Midbrain (tissue), 1 donor: Measurements from ENCODE around the gene NAGA.
"Not testable (repeated sequence)": the region's sequence is repeated elsewhere in the genome, so short reads cannot be mapped to it uniquely, and the experiment has no call there.

Experiments
- DNase-seq: peaks from one replicate; lab custom pipeline; 2025; lab: John Stamatoyannopoulos, UW

NAGA gene

DNA sequence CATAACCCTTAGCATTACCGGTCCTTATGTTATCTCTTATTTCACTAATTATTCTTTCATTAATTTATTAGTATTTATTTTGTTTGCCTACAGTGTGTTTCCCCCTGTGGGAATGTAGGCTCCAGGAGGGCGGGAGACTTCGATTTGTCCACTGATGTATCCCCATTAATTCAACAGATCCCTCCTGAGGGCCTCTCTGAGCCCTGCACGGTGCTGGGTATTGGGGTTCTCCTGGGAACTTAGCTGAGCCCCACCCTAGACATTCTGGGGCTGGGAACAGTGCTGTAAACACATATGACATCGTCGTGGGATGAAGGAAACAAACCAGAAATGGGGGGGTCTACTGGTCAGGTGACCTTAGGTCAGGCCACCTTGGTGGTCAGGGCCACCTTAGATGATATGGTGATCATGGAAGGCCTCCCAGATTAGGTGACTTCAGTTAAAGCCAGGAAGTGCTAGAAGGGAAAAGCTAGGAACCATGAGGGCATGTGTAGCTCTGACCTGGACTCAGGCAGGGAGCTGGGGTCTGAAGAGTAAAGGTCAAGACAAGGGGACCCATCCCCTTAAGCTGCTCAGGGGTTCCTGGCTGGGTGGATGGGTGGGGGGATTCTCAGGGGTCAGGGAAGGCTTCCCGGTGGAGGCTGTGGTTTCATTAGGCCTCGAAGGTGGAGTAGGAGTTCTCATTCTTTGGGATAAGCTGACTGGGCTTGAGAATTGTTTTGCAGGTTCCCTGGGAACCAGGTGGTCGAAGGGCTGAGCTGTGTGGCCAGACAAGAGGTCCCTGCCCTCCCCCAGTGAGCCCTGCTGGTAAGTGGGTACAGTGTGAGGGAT is 4.4 kb upstream of the NAGA start:
- DNase-seq, result no peak

DNA sequence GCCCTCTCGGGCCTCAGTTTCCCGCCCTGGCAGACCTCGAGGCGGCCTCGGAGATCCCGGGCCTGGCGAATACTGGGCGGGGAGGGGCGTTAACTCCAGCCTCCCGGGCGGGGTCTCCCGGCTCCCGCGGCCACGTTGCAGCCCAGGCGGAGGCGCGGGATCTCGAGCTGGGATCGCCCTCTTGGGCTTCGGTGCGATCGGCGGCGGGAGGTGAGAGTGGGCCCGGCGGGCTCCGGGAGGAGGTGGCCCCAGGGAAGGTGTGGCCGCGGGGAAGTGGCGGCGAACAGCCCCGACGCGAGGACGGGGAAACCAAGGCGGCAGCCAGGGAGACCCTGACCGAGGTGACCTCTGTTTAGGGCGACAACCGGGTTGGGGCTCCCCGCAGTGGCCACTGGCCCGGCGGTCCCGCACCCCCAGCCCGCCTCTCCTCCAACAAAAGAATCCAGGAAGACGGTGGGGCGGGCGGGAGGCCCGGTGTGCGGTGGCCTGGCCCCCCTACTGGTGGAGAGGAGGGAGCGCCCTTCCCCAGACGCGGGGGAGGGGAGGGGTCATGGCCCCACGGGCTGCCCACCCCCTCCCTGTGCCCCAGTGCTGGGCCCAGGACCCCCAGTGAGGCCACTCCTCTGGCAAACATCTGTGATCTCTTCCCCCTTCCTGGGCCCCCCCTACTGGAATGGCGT is 3.7 kb upstream of the NAGA start, which contains the start of gene PHETA2:
Gene PHETA2, plus strand, starts transcription at position 117 of the 680 bp plus-strand sequence. CDS start 3,046 bp downstream, outside the sequence.
- no peak for DNase-seq

DNA sequence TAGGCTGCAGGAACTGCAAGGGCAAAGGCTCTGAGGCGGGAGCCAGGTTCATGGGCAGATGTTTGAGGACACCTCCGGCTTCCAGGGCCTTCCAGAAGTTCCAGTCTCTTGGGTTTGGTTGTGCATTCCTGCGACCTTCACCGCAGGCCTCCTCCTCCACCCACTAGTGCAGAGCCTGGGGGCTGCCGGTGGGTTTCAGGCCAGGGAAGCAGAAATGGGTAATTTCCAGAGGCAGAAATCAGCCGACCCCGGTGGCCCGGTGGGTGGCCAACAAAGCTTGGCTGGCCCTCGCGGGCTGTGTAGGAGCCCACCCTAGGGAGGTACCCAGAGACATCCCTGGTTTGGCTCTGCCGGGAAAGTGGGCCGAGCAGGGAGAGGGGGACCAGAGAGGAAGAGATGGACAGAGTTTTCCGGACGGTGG is 3.0 kb upstream of the NAGA start:
- no peak for DNase-seq

DNA sequence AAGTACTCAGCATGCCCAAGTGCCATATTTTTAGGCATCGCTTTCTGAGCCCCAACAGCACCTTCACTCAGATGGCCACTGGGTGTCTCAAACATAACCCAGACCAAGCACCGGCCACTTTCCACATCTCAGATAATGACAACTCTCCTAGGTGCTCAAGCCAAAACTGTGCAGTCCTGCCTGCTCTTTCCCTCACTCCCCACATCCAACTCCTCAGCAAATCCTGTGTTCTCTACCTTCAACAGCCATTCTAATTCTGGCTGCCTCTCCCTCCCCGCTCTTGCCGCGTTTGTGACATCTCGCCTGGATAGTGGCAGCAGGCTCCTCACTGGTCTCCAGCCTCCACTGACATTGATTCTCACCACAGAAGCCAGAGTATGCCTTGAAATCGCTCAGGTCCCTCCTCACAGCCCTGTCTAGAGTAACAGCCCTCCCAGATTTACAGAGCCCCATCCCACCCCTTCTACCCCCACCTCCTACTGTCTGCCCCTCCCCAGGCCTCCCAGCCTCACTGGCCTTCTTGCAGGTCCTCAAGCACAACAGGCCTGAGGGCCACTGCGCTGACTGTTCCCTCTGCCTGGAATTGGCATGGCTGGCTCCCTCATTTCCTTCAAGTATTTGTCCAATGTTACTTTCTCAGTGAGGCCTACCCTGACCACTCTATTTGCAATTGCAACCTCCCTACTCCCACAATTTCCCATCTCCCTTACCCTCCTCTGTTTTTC is 2.2 kb upstream of the NAGA start:
- DNase-seq, result no peak

DNA sequence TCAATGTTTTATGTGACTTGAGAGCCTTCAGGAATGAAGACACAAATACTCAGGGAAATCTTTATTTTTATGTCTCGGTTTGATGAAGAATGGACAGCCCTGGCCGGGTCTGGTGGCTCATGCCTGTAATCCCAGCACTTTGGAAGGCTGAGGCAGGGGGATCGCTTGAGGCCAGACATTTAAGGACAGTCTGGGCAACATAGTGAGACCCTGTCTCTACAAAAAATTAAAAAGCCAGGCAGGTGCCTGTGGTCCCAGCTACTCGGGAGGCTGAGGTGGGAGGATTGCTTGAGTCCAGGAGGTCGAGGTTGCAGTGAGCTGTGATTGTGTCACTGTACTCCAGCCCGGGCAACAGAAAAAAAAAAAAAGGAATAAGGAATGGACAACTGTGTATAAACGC is 896 bp upstream of the NAGA start:
- not testable (repeated sequence) for DNase-seq

DNA sequence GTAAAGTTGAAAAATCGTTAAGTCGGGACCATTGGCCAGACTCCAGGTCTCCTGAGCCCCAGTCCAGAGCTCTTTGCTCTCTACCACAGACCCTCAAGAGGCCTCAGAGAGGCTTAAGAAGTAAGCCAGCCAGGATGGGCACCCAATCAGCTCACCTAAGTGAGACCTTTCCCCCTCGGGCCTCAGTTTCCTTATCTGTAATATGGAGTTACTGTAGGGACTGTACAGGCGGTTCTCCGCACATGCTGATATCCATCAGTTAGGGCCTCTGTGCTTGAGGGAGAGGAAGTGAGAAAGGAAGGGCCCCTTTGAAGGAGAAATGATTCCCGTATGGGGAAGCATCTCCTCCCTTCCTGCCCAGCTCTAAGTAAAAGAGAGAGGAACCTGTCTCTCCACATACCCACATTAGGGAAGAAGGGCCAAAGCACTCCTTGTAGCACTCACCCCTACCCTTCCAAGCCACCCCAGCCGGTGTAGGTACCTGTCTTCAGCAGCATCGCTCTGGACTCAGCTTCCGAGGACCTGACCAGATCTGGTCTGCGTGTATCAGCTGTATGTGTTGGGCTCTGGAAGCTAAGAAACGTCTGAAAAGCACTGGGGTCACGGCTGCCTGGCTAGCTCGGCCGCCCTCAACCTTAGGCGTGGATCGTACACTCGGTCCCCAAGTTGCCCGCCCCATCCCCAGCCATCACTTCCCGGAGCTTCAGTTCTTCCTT is 653 bp downstream of the NAGA start:
- DNase-seq, result no peak

DNA sequence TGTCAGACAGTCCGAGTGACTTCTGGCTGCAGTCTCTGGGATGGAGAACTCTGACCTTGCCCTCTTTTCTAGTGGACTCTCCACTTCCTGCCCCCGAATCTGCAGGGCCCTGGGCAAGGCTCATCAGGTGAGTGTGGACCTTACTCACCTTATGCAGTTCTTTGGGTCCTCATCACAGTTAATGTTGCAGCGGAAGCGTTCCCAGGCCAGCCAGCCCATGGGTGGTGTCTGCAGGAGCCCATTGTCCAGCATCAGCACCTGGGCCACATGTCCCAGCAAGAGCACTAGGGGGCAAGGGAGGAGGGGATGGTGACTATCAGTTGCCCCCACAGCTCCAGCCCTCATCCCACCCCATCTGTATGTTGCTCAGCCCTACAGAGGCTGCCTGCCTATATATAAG is 2.3 kb downstream of the NAGA start:
- no peak for DNase-seq

DNA sequence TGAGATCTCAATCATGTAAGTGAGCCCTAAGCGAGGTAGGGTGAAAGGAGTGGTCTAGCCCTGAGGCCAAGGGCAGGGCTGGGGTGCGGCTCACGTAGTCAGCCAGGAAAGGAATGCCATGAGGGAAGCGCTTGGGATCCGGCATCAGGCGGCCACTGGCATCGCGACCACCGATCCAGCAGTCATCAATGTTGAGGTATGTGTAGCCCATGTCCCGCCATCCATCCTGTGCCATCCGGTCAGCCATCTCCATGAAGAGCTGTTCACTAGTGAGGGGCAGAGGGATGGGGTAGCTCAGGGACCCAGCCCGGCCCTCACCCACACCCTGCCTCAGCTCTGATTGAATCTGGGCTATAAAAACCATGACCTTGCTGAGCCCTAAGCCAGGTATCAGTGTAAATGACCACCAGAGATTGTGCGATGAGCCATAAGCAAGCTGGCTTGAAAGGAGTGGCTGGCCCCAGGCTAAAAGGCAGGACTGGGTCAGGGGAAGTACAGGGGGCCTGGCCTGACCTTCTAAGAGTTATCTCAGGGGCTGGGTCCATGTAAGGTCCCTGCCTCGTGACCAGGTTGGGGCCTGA is 2.9 kb downstream of the NAGA start:
- DNase-seq, result no peak

DNA sequence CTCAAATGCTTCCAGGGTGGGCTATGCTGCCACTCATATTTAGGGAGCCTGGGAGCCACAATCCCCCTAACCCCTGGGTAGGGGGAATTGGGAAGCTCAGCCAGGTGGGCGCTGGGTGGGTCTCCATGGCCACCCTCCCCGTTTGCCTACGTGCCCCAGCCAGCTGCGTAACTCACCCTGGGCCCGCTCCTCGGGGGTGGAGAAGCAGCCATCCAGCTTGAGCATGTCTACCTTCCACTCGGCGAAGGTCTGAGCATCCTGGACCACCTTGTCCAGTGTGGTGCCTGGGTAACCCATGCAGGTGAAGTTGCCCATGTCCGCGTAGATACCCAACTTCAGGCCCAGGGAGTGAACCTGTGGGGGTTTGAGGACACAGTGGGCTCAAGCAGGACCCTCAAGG is 3.7 kb downstream of the NAGA start:
- DNase-seq, result no peak

DNA sequence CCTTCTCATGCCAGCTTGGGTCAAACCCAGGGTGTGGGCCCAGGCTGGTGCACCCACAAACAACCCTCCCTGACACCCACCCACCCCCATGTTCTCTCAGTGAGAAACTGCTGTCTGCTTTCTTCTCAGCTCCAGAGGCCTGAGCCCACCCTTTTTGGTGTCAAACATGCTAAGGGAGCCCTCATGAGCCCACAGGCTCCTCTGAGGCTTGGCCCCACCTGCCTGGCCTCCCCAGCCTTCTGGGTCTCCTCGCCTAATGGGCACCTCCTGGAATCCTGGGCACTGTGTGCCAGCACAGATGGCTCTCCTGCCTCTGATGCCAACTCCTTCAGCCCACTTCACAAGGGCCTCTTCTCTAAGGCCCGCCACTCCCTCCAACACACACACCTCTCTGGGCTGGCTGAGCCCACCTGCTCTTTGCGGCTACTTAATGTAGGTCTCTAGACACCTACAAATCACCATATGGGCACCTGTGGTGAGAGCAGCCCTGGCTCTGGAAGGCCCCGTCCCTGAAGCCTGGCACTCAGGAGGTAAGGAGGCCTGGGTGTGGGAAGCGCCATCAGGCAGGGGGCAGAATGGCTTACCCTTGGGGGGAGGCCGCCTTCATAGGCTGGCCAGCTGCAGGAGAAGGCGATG is 4.4 kb downstream of the NAGA start:
- no peak for DNase-seq

DNA sequence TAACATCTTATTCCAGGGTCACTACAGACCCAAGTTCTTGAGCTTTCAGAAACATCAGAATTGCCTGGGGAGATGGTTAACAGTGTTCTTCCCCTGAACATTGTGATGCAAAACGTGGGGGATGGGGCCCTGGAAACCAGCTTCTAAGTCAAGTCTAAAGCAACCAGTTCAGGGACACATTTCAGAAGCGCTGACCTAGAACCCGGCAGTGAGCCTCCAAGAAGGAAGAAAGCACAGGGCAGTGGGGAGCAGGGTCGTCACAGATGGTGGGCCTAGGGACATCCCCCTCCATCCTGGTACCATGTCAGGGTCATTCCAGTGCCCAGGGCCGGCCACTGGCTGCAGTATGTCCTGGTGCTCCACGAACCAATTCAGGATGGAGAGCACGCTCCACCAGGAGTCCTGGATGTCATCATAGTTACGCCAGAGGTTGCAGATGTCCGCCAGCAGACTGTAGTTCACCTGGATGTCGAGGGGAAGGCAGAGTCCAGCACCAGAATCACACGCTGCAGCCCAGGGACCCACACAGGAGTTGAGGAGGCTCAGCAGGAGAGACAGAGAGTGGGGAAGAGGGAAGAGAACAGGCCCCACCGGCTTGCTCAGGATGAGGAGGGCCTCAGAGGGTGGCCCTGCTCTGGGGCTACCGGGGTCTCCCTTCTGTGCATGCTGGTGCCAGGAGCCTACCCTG is 5.0 kb downstream of the NAGA start:
- no peak for DNase-seq

DNA sequence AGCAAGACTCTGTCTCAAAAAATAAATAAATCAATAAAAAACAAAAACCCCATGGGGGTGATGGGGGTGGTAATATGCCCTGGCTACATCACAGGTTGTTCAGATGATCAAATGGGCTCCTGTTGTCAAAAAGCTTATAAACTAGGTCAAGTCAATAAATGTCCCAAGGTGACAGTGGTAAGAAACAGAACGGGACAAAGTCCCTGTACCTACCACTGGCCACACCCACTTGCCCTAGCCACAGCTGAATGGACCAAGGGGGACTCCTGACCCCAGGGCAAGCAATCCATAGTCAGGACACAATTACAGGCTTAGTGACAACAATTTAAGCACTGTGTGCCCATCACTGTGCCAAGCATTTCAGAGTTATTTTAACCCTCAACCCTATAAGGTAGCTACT is 6.0 kb downstream of the NAGA start:
- no peak for DNase-seq

DNA sequence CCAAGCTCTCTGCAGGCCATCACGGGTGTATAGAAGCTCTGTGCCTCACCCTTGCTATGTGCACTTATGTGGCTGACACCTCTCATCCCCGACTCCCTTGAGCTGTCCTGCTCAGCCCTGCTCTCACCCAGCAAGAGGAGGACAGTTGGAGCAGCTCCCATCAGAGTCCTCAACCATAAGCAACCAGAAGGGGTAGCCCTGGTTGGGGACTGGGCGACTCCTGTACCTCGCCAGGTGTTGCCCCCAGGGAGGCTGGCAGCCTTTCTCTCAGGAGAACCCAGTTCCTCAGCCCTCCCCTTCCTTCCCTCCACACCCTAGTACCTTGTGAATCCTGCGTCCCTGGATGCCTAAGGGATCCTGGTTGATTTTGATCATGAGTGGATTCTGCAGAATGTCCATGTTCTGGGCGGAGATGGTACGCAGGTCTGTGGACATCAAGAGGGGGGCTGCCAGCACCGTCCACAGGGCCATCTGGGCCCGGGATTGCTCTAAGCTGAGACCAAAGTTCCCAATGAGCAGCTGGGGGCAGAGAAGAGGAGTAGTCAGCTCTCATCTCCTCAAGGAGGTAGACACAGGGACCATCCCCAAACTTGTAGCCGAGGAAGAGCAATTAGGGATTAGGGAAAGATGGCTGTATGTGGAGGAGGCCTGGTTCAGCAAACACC is 8.0 kb downstream of the NAGA start:
- DNase-seq, result no peak

DNA sequence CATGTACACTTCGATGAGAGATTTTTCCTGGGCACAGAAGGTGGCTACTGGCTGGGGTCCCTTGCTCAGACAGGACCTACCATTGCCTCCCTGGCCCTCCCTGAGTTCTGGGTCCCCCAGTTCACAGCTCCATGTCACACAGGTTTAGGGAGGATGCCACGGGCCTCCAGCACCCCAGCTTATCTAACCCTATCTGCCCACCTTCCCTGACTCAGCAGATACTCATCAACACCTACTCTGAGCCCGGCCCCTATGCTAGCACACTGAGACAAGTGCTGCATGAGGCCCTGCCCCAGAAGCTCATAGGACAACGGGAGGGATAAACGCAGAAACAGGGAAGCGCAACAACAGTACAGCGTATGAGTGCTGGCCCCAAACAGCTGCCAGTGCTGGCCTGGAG is 9.6 kb downstream of the NAGA start:
- no peak for DNase-seq

DNA sequence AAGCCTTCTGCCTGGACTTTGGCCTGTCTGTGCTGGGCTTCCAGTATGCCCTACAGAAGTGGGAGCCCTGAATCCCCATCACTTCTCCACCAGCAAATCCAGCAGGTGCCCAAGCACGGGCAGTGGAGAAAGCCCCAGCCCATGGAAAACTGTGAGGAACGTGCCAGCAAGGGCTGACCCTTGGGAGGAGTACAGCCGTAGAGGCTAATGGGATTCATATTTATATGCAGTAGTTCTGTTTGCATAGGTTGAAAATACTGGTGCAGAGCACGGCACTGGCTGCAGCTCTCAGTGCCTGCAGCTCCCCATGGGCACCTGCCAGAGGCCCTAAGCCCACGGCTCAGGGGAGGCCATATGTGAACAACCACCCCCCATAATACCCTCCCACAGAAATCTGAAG is 10.1 kb downstream of the NAGA start:
- DNase-seq, result no peak

DNA sequence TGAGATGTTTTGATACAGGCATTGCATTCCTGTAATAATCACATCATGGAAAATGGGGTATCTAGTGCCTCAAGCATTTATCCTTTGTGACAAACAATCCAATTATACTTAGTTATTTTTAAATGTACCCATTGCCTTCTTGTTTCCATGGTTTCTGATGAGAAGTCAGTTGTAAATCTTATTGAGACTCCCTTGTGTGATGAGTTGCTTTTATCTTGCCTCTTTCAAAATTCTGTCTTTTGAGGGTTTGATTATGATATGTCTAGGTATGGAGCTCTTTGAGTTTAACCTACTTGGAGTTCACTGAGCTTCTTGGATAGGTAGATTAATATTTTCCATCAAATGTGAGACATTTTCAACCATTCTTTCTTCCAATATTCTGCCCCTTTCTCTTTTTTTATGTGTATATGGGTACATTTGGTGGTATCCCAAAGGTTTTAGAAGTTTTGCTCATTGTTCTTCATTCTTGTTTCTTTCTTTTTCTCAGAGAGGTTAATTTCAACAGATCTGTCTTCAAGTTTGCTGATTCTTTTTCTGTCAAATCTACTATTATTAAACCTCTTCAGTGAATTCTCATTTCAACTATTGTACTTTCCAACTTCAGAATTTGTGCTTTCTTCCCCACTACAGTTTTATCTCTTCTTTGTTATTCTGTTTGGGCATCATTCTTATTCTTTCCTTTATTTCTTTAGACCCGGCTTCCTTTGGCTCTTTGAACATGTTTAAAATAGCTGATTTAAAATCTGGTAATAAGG is 13.7 kb downstream of the NAGA start:
- DNase-seq, result no peak

DNA sequence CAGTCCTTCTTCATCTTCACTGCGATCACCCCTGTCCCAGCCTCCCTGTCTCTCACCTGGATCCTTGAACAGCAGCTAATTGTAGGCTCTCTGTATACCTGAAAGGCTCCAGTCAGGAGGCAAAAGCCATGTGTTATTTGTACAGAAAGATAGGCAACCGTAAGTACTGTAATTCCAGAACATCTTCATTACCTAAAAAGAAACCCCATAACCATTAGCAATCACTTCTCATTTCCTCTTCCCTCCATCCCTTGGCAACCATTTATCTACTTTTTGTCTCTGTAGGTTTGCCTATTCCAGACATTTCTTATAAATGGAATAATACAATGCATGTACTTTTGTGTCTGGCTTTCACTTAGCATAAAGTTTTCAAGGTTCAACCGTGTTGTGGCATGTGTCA is 17.8 kb downstream of the NAGA start:
- DNase-seq, result no peak

DNA sequence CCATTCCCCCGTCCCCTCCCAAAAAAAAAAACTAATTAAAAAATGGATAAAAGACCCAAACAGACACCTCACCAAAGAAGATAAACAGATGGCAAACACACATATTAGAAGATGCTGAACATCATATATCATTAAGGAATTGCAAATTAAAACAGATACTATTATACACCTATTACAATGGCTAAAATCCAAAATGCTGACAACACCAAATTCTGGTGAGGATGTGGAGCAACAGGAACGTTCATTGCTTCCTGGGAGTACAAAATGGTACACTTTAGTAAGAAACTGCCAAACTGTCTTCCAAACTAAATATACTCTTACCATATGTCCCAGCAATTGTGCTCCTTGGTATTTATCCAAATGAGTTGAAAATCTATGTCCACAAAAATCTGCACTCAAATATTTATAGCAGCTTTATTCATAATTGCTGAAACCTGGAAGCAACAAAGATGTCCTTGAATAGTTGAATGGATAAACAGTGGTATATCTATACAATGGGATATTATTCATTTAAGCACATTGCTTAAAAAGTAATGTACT is 19.9 kb downstream of the NAGA start:
- no peak for DNase-seq

DNA sequence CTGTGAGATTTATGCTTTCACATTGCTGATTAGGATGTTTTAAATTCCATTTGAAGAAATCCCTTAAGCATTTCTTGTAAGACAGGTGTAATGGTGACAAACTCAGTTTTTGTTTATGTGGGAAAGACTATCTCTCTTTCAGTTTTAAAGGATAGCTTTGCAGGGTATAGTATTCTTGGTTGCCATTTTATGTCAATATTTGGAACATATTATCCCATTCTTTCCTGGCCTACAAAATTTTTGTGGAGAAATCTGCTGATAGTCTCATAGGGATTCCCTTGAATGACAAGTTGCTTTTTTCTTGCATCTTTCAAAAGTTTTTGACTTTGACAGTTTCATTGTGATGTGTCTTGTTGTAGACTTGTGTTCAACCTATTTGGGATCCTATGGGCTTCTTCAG is 28.8 kb downstream of the NAGA start:
- DNase-seq, result no peak
